Activated T-cell treated with anti-CD3 and anti-CD28 coated beads, Interleukin-2, amount 50 U/mL, for 72 hours (primary cell): ENCODE results near the gene ASTL. TPM values are rescaled to one million over a fixed set of nuclear protein-coding genes. Genes with fewer than 3 reads are reported as not detected.
"Not testable (repeated sequence)": the region's sequence is repeated elsewhere in the genome, so short reads cannot be mapped to it uniquely, and the experiment has no call there.

Experiments used
- ATAC-seq, 2 donors: fragments of 150-1000 bp; cut with Tn5 transposase; replicated peaks in 1 of 2; 2 replicates each; pipeline ENCODE4 v1.10.0; 2021; ENCODE audit warnings: moderate library complexity in 2 of 2, mild to moderate bottlenecking in 1 of 2
- DNase-seq, 2 donors: peaks; one replicate each; pipeline ENCODE4 v3.0.0; 2021 to 2022; ENCODE audit warnings: mixed read lengths in 1 of 2
- H3K27ac Mint-ChIP-seq: one replicate; pipeline ENCODE4 v1.8.0; 2022; ENCODE audit warnings: mild to moderate bottlenecking, moderate library complexity, mixed read lengths
- H3K27me3 Mint-ChIP-seq: one replicate; pipeline ENCODE4 v1.8.0; 2022; ENCODE audit warnings: low read depth, mixed read lengths
- H3K36me3 Mint-ChIP-seq, 2 donors: one replicate each; pipeline ENCODE4 v1.8.0; 2022; ENCODE audit warnings: mixed read lengths in 2 of 2, mild to moderate bottlenecking in 1 of 2; ENCODE audit not compliant: insufficient read depth in 2 of 2
- H3K4me1 Mint-ChIP-seq: one replicate; pipeline ENCODE4 v1.8.0; 2022; ENCODE audit warnings: low read depth, mixed read lengths
- H3K4me3 Mint-ChIP-seq, 2 donors: one replicate each; pipeline ENCODE4 v1.8.0; 2022; ENCODE audit warnings: mild to moderate bottlenecking in 2 of 2, mixed read lengths in 2 of 2, moderate library complexity in 2 of 2
- H3K9me3 Mint-ChIP-seq, 2 donors: one replicate each; pipeline ENCODE4 v1.8.0; 2022; ENCODE audit warnings: mixed read lengths in 2 of 2
- total RNA-seq, 2 donors: library from RNA; stranded (reverse); gene quantifications; one replicate each; pipeline ENCODE4 v1.2.3, GENCODE V29; 2022

Gene ASTL
- total RNA-seq, 2 donors from 2014 or later, result 8.1 to 9.1 TPM

DNA sequence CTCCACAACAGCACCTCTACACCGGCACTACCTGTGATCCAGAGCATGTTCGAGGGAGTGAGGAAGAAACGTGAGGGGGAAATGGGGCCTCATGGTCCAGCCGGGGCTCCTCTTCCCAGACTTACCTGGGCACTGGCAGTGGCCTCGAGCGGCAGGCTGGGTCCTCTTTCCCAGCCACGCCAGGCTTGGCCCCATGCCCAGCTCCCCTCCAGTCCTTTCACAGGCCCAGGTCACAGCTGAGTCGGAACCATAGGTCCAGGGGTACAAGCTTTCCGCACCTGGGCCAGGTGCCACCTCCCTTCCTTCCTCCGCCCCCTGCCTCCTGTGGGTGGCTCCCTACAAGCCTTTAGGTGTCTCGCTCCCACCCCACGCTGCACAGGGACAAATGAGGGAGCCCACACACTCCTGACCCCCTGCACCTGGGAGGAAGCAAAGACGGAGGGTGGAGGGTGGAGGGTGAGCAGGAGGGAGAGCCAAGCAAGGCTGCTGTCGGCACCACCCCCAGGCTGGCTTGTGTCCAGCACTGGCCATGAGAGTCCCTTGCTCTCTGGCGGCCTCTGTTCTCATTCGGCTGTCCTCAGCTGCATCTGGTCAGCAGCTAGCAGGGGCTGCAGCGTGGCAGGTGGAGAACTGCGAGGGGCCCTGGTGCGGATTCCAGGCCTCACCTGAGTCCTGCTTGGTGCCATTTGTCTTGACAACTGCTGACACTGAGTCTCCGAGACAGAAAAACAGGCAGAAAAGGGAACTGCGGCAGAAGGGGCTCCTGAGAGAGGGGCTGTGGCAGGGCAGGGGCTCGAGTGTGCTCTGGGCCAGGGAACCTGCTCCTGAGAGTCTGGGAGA lies 48.7 kb downstream of the ASTL start:
- Mint-ChIP-seq H3K27me3 (no peaks in the 10 kb centered on the region), H3K4me3 (no peak overlapping the region), H3K4me1 (no peaks in the 10 kb centered on the region), H3K27ac (no peak overlapping the region), H3K36me3 (no peaks in the 10 kb centered on the region), H3K9me3 (no peaks in the 10 kb centered on the region)
- ATAC-seq (no peak), DNase-seq (no peak)

DNA sequence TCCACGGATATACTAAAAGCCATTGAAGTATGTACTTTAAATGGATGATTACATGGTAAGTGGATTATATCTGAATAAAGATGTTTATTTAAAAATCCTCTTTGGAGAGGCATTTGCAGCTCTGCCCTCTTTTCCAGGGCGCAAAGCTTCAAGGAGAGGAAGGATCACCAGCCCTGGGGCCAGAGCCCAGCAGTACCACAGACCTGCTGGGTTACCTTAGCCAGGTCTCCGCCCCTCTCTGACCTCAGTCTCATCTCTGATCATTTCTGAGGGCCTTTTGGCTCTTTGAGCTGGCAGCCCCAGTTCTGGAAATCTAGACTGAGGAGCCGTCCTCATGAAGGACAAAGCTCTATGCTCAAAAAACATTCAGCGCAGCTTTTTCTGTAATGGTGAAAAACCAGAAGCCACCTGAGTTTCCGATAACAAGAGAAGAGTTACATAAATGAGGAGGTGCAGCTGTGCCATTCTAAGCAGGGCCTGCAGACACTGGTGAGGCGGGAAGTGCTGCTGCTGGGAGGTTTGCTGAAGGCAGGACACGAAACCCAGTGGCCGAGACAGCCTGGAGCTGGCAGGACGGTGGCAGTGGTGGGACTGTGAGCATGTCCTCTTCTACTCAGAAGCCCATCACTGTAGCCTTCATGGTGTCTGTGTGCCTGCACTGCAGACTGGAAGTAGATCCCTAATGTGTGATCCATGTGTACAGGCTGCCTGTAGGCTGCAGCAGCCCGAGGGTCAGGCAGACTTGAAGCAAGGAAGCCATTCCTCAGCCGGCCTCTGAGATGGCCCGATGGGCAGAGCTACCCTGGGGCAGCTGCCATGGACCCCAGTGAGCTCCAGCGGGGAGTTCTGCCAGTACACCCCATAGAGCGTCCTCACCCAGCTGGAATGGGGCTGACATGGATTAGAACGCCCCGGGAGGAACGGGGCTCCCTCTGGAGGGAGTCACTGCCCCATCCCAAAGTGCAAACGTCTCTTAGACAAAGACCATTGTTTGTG lies 49.7 kb downstream of the ASTL start:
- no peak for ATAC-seq
- no peak for DNase-seq
- H3K36me3 Mint-ChIP-seq, result no peaks in the 10 kb centered on the region
- no peak overlapping the region for H3K27ac Mint-ChIP-seq
- H3K4me1 Mint-ChIP-seq, result no peaks in the 10 kb centered on the region
- H3K27me3 Mint-ChIP-seq, result no peaks in the 10 kb centered on the region
- no peaks in the 10 kb centered on the region for H3K9me3 Mint-ChIP-seq
- H3K4me3 Mint-ChIP-seq, result no peak overlapping the region

DNA sequence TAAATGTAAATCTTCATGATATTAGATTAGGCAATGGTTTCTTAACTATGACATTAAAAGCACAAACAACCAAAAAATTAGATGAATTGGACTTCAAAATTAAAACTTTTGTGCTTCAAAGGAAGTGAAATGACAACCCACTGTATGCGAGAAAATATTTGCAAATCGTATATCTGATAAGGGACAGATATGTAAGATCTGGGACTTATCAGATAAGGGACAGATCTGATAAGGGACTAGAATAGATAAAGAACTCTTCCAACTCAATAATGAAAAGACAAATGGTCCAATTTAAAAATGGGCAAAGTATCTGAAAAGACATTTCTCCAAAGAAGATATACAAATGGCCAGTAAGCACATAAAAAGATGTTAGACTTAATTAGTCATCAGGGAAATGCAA lies 51.2 kb downstream of the ASTL start:
- no peak for DNase-seq
- Mint-ChIP-seq H3K27me3 (no peaks in the 10 kb centered on the region), H3K36me3 (no peaks in the 10 kb centered on the region), H3K4me1 (no peaks in the 10 kb centered on the region), H3K9me3 (no peaks in the 10 kb centered on the region), H3K4me3 (no peak overlapping the region), H3K27ac (no peak overlapping the region)
- ATAC-seq, result no peak

DNA sequence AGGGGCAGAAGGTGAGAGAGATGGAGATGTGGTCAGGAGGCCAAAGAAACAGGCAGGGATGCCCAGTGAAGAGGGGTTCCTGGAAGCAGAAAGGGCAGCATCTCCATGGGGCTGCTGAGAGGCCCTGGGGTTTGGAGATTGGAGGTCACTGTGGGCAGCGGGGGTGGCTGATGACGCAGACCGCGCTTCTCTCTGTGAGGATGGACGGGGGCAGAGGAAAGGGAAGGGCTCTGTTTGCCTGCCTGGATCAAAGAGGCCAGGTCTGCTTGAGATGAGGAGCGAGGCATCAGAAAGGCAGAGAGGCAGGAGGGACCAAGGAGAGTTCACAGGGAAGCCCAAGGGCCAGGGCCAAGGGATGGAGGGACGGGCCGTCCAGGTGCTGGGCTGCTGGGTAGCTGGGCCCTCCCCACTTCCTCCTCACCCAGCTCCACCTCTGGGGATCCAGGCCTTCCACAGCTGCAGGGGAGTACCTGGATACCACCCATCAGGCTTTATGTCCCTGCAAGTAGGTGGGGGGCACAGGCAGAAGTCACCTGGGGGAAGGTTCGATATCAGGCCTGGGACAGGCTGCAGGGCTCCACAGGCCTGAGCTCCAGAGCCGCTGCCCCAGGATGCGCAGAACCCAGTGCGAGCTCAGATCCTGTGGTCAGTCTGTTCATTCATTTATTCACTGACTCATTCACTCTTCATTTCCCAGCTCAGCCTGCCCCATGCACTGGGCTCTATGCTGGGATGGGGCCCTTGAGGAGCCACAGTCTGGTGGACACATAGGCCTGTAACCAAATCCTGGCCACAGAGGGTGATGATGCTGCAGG lies 52.6 kb downstream of the ASTL start:
- Mint-ChIP-seq H3K9me3 (peaks cover 1% of the 10 kb centered on the region in 2 donors), H3K4me3 (no peak overlapping the region), H3K36me3 (no peaks in the 10 kb centered on the region), H3K4me1 (no peaks in the 10 kb centered on the region), H3K27me3 (no peaks in the 10 kb centered on the region), H3K27ac (no peak overlapping the region)
- DNase-seq (no peak), ATAC-seq (no peak)

DNA sequence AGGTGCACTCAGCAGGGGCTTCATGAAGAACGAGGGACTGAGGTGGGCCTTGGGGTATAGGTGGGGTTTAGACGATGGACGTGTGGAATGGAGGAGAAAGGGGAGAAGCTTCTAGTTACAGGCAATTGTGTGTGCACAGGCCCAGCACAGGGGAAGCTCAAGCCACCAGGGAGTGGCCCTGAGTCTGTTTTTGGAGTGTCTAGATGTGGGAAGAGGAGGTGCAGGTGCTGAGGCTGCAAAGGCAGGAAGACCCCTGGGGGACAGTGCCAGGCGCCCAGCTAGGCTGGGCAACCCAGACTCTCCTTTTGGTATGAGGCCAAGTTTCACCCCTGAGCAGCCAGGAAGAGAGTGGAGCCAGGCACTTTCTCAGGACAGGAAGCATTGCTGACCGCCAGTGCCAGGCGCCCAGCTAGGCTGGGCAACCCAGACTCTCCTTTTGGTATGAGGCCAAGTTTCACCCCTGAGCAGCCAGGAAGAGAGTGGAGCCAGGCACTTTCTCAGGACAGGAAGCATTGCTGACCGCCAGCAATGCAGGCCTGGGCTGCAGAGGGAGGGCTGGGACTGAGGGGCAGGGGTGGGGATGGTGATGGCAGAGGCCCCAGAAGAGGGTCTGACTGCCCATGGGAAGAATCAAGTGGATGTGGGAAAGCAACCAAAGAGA lies 53.3 kb downstream of the ASTL start:
- not testable (repeated sequence) for DNase-seq, H3K36me3 Mint-ChIP-seq, H3K4me1 Mint-ChIP-seq, H3K27ac Mint-ChIP-seq, H3K4me3 Mint-ChIP-seq, H3K27me3 Mint-ChIP-seq, ATAC-seq, H3K9me3 Mint-ChIP-seq

DNA sequence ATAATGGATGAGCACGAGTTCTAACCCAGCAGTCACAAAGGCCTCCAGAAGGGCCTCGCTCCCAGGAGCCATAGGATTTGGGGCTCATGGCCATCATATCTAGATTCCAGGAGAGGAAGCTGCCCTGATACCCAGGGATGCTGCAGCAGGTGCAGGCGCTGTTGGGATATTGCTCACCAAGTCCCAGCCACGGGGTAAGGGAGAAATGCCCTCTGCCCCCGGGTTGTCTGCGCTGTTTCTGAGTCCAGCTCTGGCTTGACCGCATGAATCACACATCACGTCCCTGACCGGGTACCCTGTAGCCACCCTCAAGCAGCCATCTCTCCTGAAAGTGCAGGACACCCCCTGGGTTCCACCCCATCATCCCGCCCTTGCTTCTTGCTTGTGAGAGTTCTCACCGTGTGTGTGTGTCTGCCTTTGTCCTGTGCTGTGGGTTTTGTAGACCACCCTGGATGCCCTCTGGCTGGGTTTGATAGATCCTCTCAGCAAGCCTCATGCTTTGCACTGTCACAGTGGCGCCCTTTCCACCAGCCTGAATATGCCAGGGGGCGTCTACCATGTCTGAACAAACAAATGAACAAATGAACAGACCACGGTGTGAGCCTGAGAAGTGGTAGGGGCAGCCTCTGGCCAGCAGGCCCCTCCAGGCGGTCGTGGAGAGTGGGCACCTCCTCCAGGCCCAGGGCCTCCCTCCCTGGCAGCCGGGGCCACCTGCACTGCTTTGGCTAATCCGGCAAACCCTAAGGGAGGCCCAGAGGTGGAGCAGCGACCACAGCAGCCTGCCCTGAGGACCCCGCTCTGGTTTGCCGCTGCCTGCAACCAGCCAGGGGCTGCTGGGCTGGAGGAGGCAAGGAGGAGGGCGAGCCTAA lies 54.1 kb downstream of the ASTL start:
- no peaks in the 10 kb centered on the region for H3K4me1 Mint-ChIP-seq
- H3K27ac Mint-ChIP-seq, result no peak overlapping the region
- no peaks in the 10 kb centered on the region for H3K36me3 Mint-ChIP-seq
- DNase-seq, result no peak
- H3K27me3 Mint-ChIP-seq, result no peaks in the 10 kb centered on the region
- ATAC-seq, result no peak
- H3K9me3 Mint-ChIP-seq, result peaks cover 1% of the 10 kb centered on the region in 2 donors
- H3K4me3 Mint-ChIP-seq, result no peak overlapping the region

DNA sequence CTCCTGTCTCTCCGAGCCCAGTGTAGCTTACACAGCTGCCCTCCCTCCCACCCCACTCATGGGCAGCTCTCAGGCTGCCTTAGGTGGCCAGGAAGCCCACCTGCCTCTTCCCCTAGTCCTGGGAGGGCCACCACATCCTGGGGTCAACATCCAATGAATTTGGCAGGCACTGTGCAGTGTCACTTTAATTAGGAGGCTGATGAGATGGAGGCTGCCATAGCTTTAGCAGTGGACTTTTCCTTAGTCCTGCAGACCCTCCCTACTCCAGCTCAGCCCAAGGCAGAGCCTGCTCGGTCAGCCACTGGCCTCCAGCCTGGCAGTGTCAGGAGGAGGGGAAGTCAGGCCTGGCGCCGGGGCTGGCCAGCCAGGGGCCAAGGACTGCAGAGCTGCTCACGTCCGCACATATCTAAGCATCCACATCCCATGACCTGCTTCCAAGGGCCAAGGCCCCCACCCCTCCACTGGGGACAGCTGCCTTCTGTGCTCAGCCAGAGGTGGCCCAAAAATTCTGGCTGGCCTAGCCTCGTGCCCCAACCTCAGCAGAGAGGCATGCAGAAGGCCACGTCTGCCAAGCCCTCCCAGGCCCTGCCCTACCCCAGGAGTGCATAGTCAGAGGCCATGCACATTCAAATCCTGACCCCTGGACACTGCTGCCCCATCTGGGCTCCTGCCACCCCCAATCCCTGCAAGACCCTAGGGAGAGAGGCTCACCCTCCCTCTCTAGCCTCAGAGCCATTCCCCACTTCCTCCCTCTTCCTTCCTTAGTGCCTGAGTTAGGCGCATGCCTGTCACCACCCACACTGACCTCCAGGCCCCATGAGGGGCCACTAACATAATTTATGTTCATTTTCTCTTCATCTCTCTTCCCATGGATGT lies 55.0 kb downstream of the ASTL start:
- ATAC-seq (no peak), DNase-seq (no peak)
- no peaks in the 10 kb centered on the region for H3K27me3 Mint-ChIP-seq
- H3K9me3 Mint-ChIP-seq, result peaks cover 1% of the 10 kb centered on the region in 2 donors
- no peak overlapping the region for H3K27ac Mint-ChIP-seq
- H3K4me3 Mint-ChIP-seq, result no peak overlapping the region
- no peaks in the 10 kb centered on the region for H3K4me1 Mint-ChIP-seq
- H3K36me3 Mint-ChIP-seq, result no peaks in the 10 kb centered on the region

DNA sequence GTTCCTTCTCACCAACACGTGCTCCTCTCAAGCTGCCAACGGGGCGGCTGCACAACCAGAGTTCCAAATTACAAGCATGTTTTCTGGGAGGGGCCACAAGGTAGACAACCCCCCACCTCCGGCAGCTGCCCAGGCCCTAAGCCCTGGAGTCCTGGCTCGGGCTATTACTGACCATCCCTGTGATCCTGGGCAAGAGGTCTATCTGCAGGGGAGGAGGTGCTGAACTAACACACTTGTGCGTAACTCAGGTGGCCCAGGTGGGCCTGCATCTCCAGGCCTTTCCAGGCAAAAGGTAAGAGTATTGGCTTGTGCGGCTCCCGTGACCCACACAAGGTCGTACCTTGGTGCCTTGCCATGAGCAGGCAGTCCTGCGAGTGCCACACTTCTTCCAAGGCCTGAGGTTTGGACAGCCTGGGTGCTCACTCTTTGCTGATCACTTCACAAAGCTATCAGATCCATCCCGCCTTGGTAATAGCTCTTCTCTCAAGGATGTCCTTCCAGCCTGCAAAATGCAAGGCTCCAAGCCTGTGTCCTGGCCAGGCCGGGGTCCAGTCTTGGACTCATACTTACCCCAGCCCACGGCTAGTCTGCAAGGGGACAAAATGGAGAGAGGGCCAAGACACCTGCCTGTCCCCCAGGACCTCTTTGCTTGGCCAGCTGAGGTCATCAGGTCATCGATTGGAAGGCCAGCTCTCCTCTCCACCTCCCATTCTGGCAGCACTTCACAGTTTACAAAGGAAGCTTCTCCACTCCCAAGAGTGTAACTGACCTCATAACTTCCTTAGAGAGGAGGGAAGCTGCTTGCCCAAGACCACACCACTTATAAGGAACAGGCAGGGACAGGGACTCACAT lies 55.9 kb downstream of the ASTL start:
- Mint-ChIP-seq H3K36me3 (no peaks in the 10 kb centered on the region), H3K9me3 (peaks cover 1% of the 10 kb centered on the region in 2 donors), H3K4me1 (no peaks in the 10 kb centered on the region), H3K27ac (no peak overlapping the region), H3K27me3 (no peaks in the 10 kb centered on the region), H3K4me3 (no peak overlapping the region)
- DNase-seq (no peak), ATAC-seq (no peak)

DNA sequence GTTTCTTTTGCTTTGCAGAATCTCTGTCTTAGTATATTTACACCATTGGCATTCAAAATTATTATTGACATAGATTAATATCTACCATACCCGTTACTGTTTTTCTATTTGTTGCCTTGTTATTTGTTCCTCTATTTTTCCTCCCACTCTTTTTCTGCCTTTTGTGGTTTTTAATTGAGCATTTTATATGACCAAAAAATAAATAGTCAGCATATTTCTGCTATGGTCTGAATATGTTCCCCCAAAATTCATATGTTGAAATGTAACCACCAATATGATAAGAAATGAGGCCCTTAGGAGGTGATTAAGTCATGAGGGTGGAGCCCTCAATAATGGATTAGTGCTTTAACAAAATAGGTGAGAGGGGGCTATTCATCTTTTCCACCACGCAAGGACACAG lies 57.3 kb downstream of the ASTL start:
- Mint-ChIP-seq H3K4me3 (no peak overlapping the region), H3K9me3 (peaks cover 1 to 3% of the 10 kb centered on the region in 2 donors), H3K27me3 (no peaks in the 10 kb centered on the region), H3K27ac (no peak overlapping the region), H3K4me1 (no peaks in the 10 kb centered on the region), H3K36me3 (peaks cover 0 to 1% of the 10 kb centered on the region in 2 donors)
- DNase-seq (no peak), ATAC-seq (no peak)

DNA sequence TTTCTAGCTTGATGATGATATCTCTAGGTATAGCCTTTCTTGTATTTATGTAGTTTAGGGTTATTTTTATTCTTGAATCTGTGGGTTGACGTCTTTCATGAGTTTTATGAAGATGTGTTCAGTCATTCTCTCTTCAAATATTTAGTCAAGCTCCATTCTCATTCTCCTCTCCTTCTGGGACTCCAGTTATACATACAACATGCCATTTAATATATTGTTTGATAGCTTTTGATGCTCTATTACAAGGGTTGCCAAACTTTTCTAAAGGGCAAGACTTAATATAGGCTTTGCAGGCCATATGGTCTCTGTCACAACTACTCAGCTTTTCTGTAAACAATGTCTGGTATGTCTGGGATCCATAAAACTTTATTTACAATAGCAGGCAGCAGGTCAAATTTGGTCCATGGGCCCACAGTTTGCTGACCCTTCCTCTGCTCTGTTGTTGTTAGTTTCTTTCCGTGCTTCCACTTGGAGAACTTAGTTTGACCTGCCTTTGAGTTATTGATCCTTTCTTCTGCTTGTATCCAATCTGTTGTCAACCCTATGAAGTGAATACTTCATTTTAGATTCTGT lies 63.0 kb downstream of the ASTL start:
- Mint-ChIP-seq H3K4me3 (no peak overlapping the region), H3K27ac (no peak overlapping the region), H3K27me3 (no peaks in the 10 kb centered on the region), H3K36me3 (peaks cover 0 to 6% of the 10 kb centered on the region in 2 donors), H3K4me1 (no peaks in the 10 kb centered on the region), H3K9me3 (peaks cover 2 to 9% of the 10 kb centered on the region in 2 donors)
- ATAC-seq (no peak), DNase-seq (no peak)
